ENCODE data around the gene MACROD1.

MACROD1 gene

DNA sequence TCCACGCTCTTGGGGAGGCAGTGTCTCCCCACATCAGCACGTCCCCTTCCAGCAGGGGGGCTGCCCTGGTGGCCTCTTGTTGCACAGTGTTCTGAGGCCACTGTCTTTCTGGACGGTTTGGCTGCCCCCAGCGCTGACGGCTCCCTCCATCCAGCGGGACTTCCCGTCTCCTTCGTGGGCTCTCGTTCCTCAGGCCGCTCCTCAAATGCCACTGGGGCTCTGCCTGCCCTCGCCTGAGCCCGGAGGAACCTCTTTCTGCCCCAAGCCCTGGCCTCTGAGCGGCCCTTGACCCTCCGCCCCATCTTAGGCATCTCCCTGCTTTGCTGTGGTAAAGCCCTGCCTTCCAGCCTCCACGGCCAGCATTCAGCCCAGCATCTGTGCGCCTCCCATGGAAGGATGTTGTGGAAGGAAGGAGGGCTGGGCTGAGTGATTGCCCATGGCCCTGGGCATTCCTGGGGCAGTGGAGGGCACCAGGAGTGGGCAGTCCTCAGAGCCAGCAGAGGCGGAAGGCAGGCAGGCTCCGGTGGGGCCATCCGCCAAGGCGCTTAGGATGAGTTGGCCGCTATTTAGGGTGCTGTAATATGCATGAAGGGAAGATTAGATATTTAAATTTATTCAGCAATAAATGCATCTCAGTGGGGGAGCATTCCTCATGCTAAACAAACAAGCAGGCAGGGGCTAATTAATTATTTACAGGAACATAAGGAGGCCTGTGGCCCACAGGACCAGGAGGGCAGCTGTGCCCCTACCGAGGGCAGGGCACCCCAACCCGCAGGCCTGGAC is 161.9 kb downstream of the MACROD1 start:
- in situ Hi-C loops (cut with HindIII; ENCODE audit: low sequenced_read_pairs), result loop anchor here (5.0 kb wide), 1 partner anchor 88 kb away; no protein-coding TSS in a partner anchor

DNA sequence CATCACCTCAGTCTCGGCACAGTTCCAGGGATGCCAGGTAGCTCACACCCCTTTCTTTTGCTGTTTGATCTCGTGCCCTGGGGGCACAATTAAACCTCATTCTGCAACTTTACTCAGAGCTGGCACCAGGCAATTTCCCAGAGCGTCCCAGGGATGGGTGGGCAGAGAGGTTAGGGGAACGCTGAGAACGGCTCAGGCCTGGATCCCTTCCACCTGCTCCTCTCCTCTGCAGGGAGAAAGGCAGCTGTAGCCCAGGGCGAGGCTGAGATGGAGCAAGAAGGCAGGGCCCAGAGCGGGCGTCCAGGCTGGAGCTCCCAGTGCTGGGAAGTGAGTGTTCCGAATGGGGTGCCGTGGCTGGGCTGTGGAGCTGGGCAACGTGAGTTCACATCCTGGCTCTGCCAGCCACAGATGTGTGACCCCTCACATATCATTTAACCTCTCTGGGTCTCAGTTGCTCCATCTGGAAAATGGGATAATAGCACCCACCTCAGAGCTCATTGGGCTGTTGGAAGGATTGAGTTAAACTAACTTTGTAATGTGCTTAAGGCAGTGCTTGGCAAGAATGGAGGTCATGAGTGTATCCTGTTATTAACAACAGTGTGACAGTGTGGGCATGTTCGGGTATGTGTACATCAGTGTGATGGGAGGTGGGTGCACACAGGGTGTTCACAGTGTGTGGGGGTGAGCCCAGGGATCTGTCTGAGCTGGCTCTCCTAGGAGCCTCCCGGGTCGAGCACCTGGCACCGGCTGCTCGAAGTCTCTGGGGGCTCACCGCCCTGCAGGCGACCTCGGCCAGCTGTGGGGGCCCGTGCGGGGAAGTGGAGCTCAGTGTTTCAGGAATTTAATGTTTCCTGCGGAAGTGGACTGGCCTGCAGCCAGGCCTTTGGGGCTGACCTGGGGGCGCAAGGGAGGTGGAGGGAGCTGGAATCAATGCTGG is 164.2 kb downstream of the MACROD1 start:
- in situ Hi-C loops (cut with HindIII; ENCODE audit: low sequenced_read_pairs), result loop anchor here (5.0 kb wide), 1 partner anchor 91 kb away; no protein-coding TSS in a partner anchor

DNA sequence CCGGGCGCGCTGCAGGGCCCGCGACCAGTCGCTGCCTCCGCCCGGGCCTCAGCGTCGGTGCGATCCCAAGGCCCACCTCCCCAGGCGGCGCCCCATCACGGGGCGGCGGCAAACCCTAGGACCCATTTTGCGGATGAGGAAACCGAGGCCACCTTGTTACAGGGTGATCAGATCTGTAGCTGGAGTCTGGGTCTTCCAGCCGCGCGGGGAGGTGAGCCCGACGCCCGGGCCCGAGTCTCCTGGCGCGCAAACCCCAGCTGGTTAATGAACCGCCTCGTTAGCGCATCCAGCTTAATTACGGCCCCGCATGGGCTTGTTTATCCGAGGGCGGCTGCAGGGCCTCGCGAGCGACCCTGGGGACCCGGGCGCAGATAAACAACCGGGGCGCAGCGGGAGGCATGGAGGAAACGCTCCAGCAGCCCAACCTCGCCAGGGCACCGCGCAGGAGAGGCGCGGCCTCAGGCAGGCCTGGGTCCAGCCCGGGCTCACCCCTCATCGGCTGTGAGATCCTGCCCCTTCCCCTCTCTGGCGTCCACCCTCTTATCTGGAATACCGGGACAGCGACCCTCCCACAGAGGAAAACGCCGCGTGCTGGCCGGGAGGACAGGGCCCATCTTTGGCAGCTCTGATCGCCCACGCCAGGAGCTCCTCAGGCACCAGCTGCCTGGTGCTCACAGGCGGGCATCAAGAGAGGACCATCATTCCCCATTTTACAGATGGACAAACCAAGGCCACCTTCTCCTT is 165.0 kb downstream of the MACROD1 start:
- in situ Hi-C loops (cut with HindIII; ENCODE audit: low sequenced_read_pairs), result loop anchor here (5.0 kb wide), 1 partner anchor 91 kb away; no protein-coding TSS in a partner anchor

DNA sequence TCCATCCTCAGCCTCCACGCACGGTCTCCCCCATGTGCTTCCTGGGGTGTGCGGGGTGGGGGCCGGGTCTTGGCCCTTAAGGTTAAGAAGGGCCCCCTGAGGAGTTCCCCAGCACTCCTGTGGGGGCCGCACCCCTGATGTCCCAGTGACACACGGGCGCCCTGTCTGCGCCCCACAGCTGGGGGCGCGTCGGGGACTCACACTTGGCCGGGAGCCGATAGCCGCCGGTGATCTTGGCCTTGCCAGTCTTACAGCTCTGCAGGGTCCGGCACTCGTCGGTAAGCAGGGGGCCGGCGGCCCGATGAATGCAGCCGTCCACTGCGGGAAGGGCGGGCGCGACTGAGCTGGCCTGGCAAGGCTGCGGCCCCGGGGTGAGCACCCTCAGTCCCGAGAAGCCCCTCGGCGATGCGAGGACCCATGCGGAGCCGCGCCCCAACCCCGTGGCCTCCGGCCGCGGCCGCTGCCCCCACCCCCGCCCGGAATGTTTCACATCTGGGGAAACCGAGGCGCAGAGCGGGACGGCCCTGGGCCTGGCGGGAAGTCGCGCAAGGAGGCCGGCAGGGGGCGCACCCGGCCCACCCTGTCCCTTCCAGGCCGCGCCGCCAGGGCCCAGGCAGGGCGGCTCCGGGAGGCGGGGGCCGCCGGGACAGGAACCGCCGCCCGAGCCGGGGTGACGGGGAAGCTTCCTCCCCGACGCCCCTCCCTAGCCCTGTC is 165.7 kb downstream of the MACROD1 start:
- in situ Hi-C loops (cut with HindIII; ENCODE audit: low sequenced_read_pairs), result loop anchor here (5.0 kb wide), 1 partner anchor 92 kb away; no protein-coding TSS in a partner anchor

DNA sequence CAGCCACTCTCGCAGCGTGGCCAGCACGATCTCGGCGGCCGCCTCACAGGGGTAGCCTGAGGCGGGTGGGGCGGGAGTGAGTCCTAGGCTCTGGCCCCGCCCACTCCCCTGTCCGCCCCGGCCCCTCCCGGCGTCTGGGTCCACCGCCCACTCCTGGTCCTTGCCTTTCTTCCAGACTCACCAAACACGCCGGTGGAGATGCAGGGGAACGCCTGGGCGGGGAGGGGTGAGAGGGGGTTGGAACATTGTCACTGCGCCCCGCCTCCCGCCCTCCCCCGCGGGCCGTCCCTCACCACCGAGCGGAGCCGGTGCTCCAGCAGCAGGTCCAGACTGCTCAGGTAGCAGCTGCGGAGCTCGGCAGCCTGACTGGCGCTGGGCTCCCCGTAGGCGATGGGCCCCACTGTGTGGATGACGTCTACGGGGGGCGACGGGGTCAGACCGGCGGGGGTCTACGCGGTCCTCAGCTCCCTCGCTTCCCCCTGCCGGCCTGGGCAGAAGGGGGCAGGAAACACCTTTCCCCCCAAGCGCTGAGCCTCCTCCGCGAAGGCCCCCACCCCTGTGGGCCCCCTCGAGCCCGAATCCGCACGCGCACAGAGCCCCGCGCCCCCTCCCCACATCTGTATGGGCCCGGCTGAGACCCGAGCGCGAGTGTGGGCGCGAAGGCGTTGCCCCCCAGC is 166.4 kb downstream of the MACROD1 start:
- in situ Hi-C loops (cut with HindIII; ENCODE audit: low sequenced_read_pairs), result loop anchor here (5.0 kb wide), 1 partner anchor 93 kb away; no protein-coding TSS in a partner anchor

DNA sequence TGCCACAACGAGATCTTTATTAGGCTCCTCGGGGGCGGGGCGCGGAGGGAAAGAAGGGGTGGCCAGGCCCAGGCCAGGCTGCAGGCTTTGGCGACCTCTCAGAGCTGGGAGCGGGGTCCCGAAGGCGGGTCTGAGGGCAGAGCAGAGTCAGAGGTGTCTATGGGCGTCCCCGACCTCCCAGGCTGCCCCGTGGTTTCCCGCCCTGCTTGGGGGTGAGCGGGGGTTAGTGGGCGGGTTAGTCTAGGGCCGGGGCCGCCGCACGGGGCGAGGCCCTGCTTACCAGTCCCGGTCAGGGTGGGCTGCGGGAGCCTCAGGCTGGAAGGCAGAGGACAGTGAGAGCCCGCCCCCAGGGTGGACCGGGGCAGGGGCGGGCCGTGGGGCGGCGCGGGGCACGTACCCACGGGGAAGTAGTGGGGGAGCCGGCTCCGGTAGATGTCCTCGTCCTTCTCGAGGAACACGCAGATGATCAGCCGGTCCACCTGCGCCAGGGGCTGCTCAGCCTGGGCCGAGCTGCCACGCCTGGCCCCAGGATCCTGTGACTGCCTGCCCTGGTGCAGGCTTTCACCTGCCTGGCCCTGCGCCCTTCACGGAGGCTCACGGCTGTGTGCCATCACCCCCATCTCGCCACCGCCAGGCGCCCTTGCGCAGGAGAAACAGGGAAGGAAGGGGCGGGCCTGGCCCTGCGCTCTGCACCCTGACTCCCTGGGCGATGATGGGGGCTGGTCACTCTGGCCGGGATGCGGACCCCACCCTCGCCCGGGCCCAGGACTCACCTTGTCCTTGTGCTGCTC is 167.2 kb downstream of the MACROD1 start:
- in situ Hi-C loops (cut with HindIII; ENCODE audit: low sequenced_read_pairs), result no loop called here

DNA sequence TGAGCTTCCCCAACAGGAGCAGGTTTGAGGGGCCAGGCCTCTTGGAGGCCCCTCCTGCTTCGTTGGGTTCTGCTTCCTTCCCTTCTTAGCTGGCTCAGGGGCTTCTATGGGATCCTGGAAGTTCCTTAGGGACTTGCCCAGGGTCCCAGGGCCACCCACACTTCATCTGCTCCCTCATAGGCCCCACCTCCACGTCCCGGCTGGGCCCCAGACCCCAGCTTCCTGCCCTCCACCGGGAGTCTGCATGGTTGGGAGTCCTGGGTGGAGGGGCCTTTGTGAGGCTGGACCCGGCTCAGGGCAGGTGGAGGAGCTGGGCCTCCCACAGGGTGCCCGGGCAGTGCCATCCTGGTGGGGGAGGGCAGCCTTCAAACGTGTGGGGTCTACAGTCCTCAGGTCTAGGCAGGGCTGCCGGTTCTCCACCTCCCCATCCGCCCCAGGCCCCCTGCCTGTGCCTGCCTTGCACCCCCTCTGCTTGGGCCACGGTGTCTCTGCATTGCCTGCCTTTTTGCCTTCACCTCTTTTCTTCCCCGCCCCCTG is 168.0 kb downstream of the MACROD1 start:
- in situ Hi-C loops (cut with HindIII; ENCODE audit: low sequenced_read_pairs), result no loop called here

DNA sequence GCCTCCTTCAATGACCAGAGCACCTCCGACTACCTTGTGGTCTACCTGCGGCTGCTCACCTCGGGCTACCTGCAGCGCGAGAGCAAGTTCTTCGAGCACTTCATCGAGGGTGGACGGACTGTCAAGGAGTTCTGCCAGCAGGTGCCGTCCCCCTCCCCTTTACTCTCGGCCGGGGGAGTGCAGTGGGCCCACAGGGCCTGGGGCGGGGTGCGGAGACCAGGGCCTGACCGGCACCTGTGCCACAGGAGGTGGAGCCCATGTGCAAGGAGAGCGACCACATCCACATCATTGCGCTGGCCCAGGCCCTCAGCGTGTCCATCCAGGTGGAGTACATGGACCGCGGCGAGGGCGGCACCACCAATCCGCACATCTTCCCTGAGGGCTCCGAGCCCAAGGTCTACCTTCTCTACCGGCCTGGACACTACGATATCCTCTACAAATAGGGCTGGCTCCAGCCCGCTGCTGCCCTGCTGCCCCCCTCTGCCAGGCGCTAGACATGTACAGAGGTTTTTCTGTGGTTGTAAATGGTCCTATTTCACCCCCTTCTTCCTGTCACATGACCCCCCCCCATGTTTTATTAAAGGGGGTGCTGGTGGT is 168.7 kb downstream of the MACROD1 start:
- in situ Hi-C loops (cut with HindIII; ENCODE audit: low sequenced_read_pairs), result no loop called here

DNA sequence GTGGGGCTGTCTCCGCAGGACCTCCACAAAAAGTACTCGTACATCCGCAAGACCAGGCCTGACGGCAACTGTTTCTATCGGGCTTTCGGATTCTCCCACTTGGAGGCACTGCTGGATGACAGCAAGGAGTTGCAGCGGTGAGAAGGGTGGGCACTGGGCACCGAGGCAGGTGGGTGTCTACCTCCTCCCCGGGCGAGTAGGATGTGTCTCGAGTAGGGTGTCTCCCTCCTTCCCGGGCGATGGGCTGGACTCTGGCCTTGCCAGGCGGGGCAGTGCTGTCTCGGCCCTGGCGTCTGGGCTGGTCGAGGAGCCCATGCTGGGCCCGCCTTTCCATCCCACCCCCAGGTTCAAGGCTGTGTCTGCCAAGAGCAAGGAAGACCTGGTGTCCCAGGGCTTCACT is 169.4 kb downstream of the MACROD1 start:
- in situ Hi-C loops (cut with HindIII; ENCODE audit: low sequenced_read_pairs), result no loop called here

DNA sequence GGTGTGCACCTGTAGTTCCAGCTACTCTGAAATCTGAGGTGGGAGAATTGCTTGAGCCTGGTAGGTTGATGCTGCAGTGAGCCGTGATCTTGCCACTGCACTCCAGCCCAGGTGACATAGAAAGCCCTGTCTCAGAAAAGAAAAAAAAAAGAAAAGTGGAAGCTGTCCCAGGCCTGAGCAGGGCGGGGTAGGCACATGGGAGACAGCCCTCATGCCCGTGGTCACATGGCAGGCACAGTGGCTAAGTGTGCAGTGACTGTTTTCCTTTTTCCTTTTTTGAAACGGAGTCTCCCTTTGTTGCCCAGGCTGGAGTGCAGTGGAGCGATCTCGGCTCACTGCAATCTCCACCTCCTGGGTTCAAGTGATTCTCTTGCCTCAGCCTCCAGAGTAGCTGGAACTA is 171.9 kb downstream of the MACROD1 start:
- in situ Hi-C loops (cut with HindIII; ENCODE audit: low sequenced_read_pairs), result no loop called here

DNA sequence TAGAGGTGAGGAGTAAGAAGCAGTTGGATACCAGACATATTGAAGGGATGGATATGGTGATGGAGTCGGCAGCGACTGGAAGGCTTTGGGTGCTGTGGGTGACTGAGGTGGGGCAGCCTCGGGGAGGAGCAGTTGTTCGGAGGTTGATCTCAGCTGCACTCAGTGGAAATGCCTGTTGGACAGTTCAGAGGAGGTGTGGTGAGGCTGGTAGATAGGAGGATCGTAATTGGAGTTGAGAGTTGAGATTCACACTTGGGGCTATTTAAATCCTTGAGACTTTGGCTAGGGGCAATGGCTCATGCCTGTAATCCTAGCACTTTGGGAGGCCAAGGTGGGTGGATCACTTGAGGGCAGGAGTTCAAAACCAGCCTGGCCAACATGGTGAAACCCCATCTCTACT is 172.8 kb downstream of the MACROD1 start:
- in situ Hi-C loops (cut with HindIII; ENCODE audit: low sequenced_read_pairs), result no loop called here

DNA sequence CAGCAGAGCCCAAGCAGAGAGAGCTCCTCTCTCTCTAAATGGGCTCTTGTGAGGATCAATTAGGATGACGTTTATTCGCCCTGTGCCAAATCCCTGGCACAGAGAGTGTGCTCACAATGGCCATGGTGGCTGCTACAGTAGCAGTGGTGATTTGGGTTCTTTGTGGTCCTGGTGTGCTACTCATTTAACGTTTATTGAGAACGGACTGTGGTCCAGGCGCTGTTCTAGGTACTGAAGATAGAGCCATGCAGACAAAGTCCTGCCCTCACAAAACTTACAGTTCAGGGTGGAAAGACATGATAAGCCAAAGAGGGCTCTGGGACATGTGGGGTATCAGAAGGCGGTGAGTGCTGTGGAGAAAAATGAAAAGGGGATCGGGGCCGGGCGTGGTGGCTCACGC is 174.4 kb downstream of the MACROD1 start:
- in situ Hi-C loops (cut with HindIII; ENCODE audit: low sequenced_read_pairs), result no loop called here

DNA sequence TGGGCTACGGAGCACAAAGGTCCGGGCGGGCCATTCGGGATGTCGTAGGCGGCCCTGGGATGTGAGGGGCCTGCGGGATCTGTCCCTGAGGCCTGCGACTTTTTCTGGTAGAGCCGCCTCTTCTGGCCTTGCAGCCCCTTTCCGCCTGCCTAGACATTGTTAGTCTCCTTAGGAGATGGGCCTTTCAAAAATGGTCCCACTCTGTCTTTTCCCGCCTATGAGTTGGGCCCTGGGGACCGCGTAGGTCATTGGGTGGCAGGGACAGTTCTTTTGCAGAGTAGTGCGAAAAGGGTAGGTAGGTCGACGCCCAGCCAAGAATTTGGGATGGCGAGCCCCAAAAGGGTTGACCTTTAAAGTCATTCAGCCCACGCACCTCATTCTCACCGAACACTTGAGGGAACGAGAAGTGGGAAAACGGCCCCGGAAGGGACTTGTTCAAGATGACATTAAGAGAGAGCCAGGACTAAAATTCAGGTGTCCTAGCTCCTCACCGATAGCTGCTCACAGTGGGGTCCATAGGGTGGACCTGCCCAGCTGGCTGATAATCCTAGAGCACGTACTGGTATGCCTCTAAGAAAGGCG is 178.9 kb downstream of the MACROD1 start:
- in situ Hi-C loops (cut with HindIII; ENCODE audit: low sequenced_read_pairs), result no loop called here

DNA sequence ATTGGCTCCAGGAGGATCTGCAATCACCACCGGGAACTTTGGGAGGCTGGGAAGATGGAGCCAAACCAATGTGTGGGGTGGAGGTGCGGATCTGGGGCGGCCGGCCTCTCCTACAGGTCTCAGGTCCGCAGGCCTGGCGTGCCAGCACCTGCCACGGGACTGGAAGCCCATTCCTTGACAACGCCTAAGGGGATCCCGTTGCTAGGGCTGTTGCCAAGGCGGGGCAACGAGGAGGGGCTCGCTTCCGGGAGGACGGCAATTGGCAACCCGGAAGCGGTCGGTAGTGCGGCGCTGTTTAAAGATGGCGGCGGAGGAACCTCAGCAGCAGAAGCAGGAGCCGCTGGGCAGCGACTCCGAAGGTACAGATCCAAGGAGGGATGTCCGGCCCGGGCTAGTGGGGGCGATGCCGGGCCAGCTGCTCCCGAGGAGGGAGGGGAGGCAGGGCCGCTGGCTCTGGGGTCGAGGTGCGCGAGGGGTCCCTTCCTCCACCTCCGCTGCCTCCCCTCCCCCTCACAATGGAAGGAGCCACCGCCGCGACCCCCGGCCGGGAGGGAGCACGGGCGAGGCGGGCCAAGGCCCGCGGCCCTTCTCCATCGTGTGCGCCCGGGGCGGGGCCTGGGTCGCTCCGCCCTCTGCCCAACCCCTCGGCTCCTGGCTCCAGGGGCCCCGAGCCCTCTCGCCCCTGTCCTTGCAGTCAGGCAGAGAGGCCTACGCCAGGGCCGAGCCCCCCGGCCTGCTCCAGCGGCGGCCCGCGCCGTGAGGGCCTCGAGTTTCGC is 179.6 kb downstream of the MACROD1 start, which contains the start of gene OTUB1:
OTUB1 (plus strand) TSS at position 283 of the 776 bp plus-strand sequence; CDS start at position 302, 19 bp downstream.
- in situ Hi-C loops (cut with HindIII; ENCODE audit: low sequenced_read_pairs), result no loop called here

DNA sequence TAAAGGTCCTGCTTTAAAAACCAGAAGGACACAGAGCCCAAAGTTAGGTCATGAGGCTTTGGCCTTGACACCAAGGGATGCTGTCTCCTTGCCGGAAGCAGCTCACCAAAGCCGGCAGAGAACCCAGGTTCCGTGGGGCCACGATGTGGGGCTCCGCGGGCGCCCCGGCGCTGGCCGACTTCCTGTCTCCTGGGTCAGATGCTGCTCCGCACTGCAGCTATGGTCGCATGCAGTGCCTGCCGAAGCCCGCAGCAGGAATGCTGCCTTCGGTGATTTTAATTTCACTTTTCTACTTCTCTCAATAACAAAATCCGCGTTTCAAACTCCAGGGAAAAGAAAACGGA is 180.1 kb downstream of the MACROD1 start:
- in situ Hi-C loops (cut with HindIII; ENCODE audit: low sequenced_read_pairs), result no loop called here

DNA sequence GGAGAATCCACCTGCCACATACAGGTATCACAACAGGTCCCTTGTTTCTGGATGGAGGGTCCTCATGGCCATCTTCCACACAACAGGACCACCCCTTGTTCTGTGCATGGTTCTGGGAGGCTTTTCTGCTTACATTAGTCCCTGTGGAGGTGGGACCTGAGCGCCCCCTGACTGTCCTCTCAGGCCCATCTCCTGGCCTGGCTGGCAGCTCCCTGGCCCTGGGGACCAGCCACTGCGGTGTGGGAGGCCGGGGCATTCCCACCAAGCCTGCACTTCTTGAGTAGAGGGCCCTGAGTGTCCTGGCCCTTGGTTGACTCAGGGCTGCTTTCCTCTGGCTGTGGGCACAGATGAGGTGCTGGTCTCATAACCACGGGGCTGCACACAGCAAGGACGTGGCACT is 186.5 kb downstream of the MACROD1 start:
- in situ Hi-C loops (cut with HindIII; ENCODE audit: low sequenced_read_pairs), result no loop called here
